GM12801 (cell line): ENCODE data around the gene FAM228A.

Experiments used
- TF ChIP-seq, protein P1 (sequence below): IDR thresholded peaks from one replicate; pipeline ENCODE4 v1.5.1; 2011; ENCODE audit warnings: control low read depth; ENCODE audit not compliant: insufficient read length; ENCODE audit errors: extremely low read depth

FAM228A gene

DNA sequence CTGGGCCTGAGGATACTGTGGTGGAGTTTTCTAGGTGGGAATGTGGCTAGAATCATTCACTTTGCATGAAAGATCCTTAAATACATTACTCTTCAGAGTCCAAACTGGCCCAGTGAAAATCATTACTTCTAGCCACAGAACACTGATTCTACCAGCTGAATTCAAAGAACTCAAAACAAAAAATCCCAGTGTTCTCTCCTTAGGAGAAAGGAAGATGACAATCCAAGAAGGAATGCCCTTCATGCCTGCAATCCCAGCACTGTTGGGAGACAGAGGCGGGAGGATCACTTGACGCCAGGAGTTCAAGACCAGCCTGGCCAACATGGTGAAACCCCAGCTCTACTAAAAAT lies 35.2 kb downstream of the FAM228A start:
- TF ChIP-seq, protein P1, sequence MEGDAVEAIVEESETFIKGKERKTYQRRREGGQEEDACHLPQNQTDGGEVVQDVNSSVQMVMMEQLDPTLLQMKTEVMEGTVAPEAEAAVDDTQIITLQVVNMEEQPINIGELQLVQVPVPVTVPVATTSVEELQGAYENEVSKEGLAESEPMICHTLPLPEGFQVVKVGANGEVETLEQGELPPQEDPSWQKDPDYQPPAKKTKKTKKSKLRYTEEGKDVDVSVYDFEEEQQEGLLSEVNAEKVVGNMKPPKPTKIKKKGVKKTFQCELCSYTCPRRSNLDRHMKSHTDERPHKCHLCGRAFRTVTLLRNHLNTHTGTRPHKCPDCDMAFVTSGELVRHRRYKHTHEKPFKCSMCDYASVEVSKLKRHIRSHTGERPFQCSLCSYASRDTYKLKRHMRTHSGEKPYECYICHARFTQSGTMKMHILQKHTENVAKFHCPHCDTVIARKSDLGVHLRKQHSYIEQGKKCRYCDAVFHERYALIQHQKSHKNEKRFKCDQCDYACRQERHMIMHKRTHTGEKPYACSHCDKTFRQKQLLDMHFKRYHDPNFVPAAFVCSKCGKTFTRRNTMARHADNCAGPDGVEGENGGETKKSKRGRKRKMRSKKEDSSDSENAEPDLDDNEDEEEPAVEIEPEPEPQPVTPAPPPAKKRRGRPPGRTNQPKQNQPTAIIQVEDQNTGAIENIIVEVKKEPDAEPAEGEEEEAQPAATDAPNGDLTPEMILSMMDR = no peak

DNA sequence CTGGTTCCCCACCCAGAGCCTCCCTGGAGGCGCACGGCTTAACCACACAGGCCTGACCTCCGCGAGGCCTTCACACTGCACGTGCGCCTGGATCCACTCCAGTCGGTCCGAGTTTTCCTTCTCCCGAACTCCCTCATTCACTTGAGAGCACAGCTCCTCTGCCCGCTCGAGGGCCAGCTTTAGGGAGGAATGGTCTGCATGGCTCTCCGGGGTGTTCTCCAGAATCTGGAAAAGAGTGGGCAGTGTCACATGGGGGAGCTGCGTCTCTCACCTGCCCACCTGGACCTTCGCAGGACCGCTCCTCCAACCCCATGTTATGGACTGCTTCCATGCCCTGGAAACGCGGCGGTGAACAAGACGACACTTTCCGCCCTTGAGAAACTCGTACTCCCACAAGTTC lies 35.9 kb downstream of the FAM228A start:
- TF ChIP-seq, protein P1 = no peak

DNA sequence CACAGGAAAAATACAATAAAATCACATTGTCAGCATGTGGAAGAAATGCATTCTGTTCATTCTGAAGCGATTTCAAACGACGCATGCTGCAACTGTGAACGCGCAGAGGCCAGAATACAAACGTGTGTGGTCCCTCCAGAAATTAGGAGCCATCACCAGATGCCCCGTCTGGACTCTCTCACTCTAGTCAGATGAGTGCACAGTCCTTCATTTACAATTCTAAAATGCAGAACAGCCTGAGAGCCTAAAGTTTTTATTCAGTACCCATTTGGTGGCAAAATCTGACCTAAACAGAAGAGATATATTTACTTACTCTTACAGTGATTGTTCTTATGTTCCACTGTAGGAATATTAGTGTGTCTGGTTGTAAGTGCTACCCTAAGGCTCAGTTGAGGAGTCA lies 36.6 kb downstream of the FAM228A start:
- TF ChIP-seq, protein P1 = no peak

DNA sequence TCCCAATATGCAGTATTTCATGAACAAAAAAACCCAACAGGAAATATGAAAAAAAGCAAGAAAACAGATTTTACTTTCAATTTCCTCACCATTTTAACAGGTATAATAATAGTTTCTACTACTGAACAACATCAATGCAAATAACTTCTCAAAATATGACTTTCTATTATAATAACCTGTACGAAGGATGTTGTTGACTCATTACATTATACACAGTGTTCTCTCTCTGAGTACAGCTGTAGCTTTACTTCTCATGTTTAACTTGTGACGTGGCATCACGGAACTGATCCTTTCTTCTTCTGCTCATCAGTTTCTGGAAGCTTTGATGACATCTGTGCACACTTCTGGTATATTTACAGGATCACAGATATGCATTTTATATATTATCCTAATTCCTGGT lies 40.0 kb downstream of the FAM228A start:
- TF ChIP-seq, protein P1 = no peak

DNA sequence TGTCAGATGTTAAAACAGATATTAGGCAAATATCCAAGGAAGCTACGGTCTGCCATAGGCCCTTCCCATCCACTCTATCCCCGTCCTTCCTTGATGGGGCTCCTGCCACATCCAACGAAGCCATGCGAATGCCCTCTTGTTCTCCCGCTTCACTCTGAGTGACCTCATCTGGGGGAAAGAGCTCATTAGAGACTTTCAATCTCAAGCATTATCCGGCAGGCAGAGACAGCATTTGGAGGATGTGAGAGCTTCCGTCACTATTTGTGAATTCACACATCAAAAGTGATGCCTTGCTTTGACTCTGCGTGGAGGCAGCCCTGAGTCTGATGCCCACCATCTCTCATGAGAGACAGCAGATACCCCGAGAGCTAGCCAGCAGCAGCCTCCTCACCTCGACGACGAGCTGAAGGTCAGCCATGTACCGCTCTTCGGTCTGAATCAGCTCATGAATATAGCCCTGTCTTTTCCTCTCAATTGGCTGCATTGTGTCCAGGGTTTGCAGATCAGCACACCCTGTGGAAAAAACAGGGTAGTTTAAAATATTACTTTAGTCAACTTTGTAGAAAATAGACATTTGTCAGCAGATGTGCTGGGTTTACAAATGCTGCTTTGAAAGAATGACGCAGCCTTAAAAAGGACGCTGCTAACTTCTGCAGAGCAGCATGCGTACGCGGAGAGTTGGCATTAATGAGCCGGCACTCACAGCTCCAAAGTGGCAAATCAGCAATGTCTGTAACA lies 45.9 kb downstream of the FAM228A start:
- TF ChIP-seq, protein P1 = no peak

DNA sequence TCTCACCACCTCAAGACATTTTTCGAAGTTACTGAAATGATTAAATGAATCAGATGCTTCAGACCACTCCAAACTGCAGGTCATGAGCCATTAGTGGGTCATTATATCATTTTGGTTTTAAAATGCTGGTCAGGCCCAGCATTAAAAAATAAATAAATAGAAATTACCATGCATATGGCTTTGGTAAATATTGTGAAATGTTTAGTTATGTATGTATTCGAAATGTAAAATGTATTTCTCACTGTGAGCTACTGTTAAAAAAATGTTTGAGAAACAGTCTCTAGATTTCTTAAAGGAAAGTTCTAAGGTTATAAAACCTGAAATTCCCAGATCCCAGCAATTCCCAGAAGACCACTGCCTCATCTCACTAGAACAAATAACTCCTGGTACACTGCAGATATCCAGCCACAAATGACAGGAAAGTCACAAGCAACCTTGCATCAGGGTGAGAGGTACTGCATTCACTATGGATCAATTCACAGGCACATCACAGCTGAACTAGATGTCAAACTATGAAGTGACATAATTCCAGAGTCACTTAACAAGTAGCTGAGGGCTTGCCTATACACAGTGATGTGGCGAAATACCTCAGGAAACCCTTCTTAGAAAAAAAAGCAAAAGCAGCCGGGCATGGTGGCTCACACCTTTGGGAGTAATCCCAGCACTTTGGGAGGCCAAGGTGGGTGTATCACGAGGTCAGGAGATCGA lies 46.6 kb downstream of the FAM228A start:
- TF ChIP-seq, protein P1 = no peak

DNA sequence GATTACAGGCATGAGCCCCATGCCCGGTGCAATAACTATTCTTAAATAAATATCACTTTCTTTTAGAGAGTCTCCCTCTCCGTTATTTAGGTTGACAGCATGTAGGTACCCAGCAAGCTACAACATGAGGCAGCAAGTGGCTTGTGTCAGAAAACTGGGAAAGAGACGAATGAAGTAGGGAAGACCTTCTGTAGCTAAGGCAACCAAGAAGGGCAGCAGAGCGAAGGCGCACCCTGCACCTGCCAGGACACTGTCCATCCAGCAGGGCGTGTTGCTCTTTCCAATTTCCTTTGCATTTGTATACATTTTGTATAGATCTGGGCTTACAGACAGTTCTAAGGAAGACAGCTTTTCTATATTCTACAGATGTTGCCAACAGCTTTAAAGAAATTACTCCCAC lies 48.1 kb downstream of the FAM228A start:
- TF ChIP-seq, protein P1 = no peak
